SH-SY5Y (cell line): ENCODE results near the gene SLC35E1.

ENCODE experiments used
- GATA2 ChIP-seq: IDR thresholded peaks from 2 replicates; pipeline ENCODE4 v1.6.1; 2011; ENCODE audit warnings: mild to moderate bottlenecking, low read depth, low read length
- GATA3 ChIP-seq: IDR thresholded peaks from 2 replicates; pipeline ENCODE4 v1.6.1; 2011; ENCODE audit warnings: low read depth, mild to moderate bottlenecking, low read length, moderate library complexity

DNA sequence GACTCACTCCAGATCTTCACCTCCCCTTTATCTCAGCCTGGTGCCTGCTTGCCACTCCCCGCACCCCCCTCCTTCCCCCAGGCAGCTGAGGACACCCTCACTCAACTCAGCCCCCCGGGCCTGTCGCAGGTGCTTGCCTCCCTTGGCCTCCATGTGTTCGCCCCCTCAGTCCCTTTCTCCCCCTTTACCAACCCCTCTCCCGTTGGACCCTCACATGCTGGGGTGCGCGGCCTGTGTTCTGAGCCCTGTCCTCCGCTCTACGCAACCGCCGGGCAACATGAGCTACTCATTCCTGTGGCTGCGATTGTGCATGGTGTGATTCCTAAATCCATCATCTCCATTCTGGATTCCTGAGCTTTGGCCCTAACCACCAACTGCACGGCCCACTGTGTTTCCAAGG, 35.1 kb downstream of the SLC35E1 start:
- TF ChIP-seq GATA2, result no peak
- no peak for TF ChIP-seq GATA3
